H9 (cell line): Measurements from ENCODE around the gene TNFAIP8L1. TPM values are rescaled to one million over a fixed set of nuclear protein-coding genes. Genes with fewer than 3 reads are reported as not detected.

ENCODE experiments used
- DNase-seq: peaks from one replicate; pipeline ENCODE4 v3.0.0-alpha.2; 2017
- H2AFZ ChIP-seq: one replicate; pipeline ENCODE4 v1.6.1; 2013; ENCODE audit warnings: mild to moderate bottlenecking, low read length, control low read depth, moderate library complexity
- H2AK5ac ChIP-seq: 2 replicates; pipeline ENCODE4 v1.6.1; 2013; ENCODE audit warnings: low read length, control low read depth, mixed read lengths; ENCODE audit not compliant: insufficient read length
- H2BK120ac ChIP-seq: one replicate; pipeline ENCODE4 v1.6.1; 2013; ENCODE audit warnings: low read depth, mild to moderate bottlenecking, low read length, control low read depth, inconsistent platforms; ENCODE audit not compliant: poor library complexity, severe bottlenecking
- H2BK12ac ChIP-seq: 2 replicates; pipeline ENCODE4 v1.6.1; 2013; ENCODE audit warnings: low read length, control low read depth, mixed read lengths, low read depth; ENCODE audit not compliant: insufficient read length
- H2BK15ac ChIP-seq: 2 replicates; pipeline ENCODE4 v1.6.1; 2013; ENCODE audit warnings: low read depth, low read length, control low read depth
- H2BK20ac ChIP-seq: one replicate; pipeline ENCODE4 v1.6.1; 2013; ENCODE audit warnings: low read depth, mild to moderate bottlenecking, low read length, control low read depth, inconsistent platforms; ENCODE audit not compliant: poor library complexity, severe bottlenecking
- H2BK5ac ChIP-seq: 2 replicates; pipeline ENCODE4 v1.6.1; 2013; ENCODE audit warnings: low read length, control low read depth, mixed read lengths; ENCODE audit not compliant: insufficient read length
- H3K14ac ChIP-seq: 2 replicates; pipeline ENCODE4 v1.6.1; 2013; ENCODE audit warnings: low read length, control low read depth; ENCODE audit not compliant: insufficient read depth
- H3K18ac ChIP-seq: 2 replicates; pipeline ENCODE4 v1.6.1; 2013; ENCODE audit warnings: low read depth, mild to moderate bottlenecking, mixed read lengths, low read length, control low read depth; ENCODE audit not compliant: insufficient read length
- H3K23ac ChIP-seq: 2 replicates; pipeline ENCODE4 v1.6.1; 2013; ENCODE audit warnings: low read length, control low read depth, mixed read lengths, low read depth; ENCODE audit not compliant: insufficient read length
- H3K23me2 ChIP-seq: 2 replicates; pipeline ENCODE4 v1.6.1; 2013; ENCODE audit warnings: low read depth, mild to moderate bottlenecking, mixed read lengths, low read length, control low read depth; ENCODE audit not compliant: insufficient read length, poor library complexity, severe bottlenecking
- H3K27ac ChIP-seq: 2 replicates; pipeline ENCODE4 v1.5.1; 2013; ENCODE audit warnings: low read length, control low read depth, mixed read lengths, low read depth; ENCODE audit not compliant: insufficient read length
- H3K27me3 ChIP-seq: 2 replicates; pipeline ENCODE4 v1.6.1; 2013; ENCODE audit warnings: low read length, control low read depth, inconsistent platforms; ENCODE audit not compliant: insufficient read depth
- H3K4ac ChIP-seq: 2 replicates; pipeline ENCODE4 v1.6.1; 2013; ENCODE audit warnings: low read depth, mild to moderate bottlenecking, control low read depth, inconsistent platforms, low read length, moderate library complexity
- H3K4me1 ChIP-seq: 2 replicates; pipeline ENCODE4 v1.6.1; 2013; ENCODE audit warnings: low read length, control low read depth, inconsistent platforms; ENCODE audit not compliant: insufficient read depth
- H3K4me2 ChIP-seq: 2 replicates; pipeline ENCODE4 v1.6.1; 2013; ENCODE audit warnings: low read length, control low read depth, mixed read lengths; ENCODE audit not compliant: insufficient read length, insufficient read depth
- H3K56ac ChIP-seq: 2 replicates; pipeline ENCODE4 v1.6.1; 2013; ENCODE audit warnings: low read depth, mild to moderate bottlenecking, mixed read lengths, low read length, control low read depth; ENCODE audit not compliant: insufficient read length
- H3K79me1 ChIP-seq: 2 replicates; pipeline ENCODE4 v1.6.1; 2013; ENCODE audit warnings: low read depth, mild to moderate bottlenecking, moderate library complexity, low read length, control low read depth, inconsistent platforms; ENCODE audit not compliant: insufficient read depth, poor library complexity, severe bottlenecking
- H3K79me2 ChIP-seq: 2 replicates; pipeline ENCODE4 v1.6.1; 2013; ENCODE audit warnings: low read length, control low read depth, inconsistent platforms; ENCODE audit not compliant: insufficient read depth
- H3K9ac ChIP-seq: 2 replicates; pipeline ENCODE4 v1.6.1; 2013; ENCODE audit warnings: low read length, control low read depth, mixed read lengths; ENCODE audit not compliant: insufficient read length; ENCODE audit errors: extremely low read depth
- H3K9me3 ChIP-seq: one replicate; pipeline ENCODE4 v1.6.1; 2013; ENCODE audit warnings: low read depth, low read length, inconsistent platforms; ENCODE audit not compliant: control insufficient read depth
- H3T11ph ChIP-seq: one replicate; pipeline ENCODE4 v1.6.1; 2013; ENCODE audit warnings: mild to moderate bottlenecking, low read length, control low read depth, inconsistent platforms
- H4K20me1 ChIP-seq: one replicate; pipeline ENCODE4 v1.6.1; 2013; ENCODE audit not compliant: control insufficient read depth, insufficient read length, insufficient read depth
- H4K5ac ChIP-seq: 2 replicates; pipeline ENCODE4 v1.6.1; 2013; ENCODE audit warnings: low read depth, mild to moderate bottlenecking, mixed read lengths, low read length, control low read depth; ENCODE audit not compliant: insufficient read length
- H4K8ac ChIP-seq: replicated peaks from 2 replicates; pipeline ENCODE4 v1.6.1; 2013; ENCODE audit warnings: low read length, control low read depth, mixed read lengths, low read depth; ENCODE audit not compliant: insufficient read length
- H4K91ac ChIP-seq: 2 replicates; pipeline ENCODE4 v1.6.1; 2013; ENCODE audit warnings: low read depth, mild to moderate bottlenecking, moderate library complexity, mixed read lengths, low read length, control low read depth; ENCODE audit not compliant: insufficient read length
- H3K27ac Mint-ChIP-seq, 3 experiments: 2 replicates in 2 of 3; 3 replicates in 1 of 3; pipeline ENCODE4 v1.8.0; 2020 to 2021; ENCODE audit warnings: mixed read lengths in 3 of 3, mild to moderate bottlenecking in 1 of 3, moderate library complexity in 1 of 3
- H3K27me3 Mint-ChIP-seq: 2 replicates; pipeline ENCODE4 v1.8.0; 2021; ENCODE audit warnings: low read depth, mild to moderate bottlenecking, moderate library complexity, mixed read lengths
- H3K36me3 Mint-ChIP-seq, 3 experiments: 2 replicates in 2 of 3; 3 replicates in 1 of 3; pipeline ENCODE4 v1.8.0; 2020 to 2021; ENCODE audit warnings: low read depth in 3 of 3, mixed read lengths in 3 of 3; ENCODE audit not compliant: insufficient read depth in 1 of 3
- H3K4me1 Mint-ChIP-seq, 2 experiments: 2 replicates each; pipeline ENCODE4 v1.8.0; 2020; ENCODE audit warnings: mixed read lengths in 2 of 2
- H3K4me3 Mint-ChIP-seq, 2 experiments: 2 replicates in 1 of 2; 3 replicates in 1 of 2; pipeline ENCODE4 v1.8.0; 2020 to 2021; ENCODE audit warnings: mild to moderate bottlenecking in 2 of 2, mixed read lengths in 2 of 2, moderate library complexity in 1 of 2
- H3K9me3 Mint-ChIP-seq, 2 experiments: 2 replicates in 1 of 2; 3 replicates in 1 of 2; pipeline ENCODE4 v1.8.0; 2020; ENCODE audit warnings: mild to moderate bottlenecking in 2 of 2, mixed read lengths in 2 of 2, moderate library complexity in 1 of 2
- WGBS: extraction: QIAGEN DNeasy Blood & Tissue Kit; methylation state at CpG from one replicate; pipeline ENCODE4 v1.1.7; 2013; ENCODE audit warnings: missing lambda C conversion rate, low lambda C conversion rate, mixed read lengths; ENCODE audit not compliant: insufficient read length; ENCODE audit errors: extremely low coverage; 5-methylcytosine and 5-hydroxymethylcytosine counted together
- total RNA-seq: library from RNA; stranded (reverse); gene quantifications from 2 replicates; pipeline ENCODE4 v1.2.1, GENCODE V29; 2021
- TF ChIP-seq, protein P1 (sequence below): fragments of 200-600 bp; sonication (generic); conservative IDR thresholded peaks from 3 replicates; pipeline ENCODE4 v1.8.0; 2021; ENCODE audit warnings: antibody characterized with exemption, mild to moderate bottlenecking

The TNFAIP8L1 gene
- total RNA-seq, 1 experiment from 2014 or later: 4.2 TPM

DNA sequence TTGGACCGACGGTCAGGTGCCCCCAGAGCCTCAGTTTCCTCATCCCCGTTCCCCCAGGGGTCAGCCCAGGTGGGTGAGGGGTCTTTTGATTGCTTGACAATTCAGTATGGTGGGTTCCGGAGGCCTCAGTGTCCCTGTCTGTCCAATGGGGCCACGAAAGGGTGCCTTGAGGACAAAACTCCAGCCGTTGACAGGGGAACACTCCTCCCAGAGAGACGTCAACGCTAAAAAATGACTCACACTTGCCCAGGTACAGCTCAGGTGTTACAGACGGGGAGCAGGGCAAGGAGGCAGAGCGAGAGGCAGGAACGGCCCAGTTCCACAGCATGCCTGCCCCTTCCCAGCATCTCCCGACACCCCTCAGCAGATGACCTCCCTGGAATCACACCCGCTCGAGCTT lies 1.8 kb downstream of the TNFAIP8L1 start:
- H4K8ac ChIP-seq: no peak overlapping the region
- no peak overlapping the region for H3K4ac ChIP-seq
- H3K79me2 ChIP-seq: no peaks in the 10 kb centered on the region
- peaks cover 9% of the 10 kb centered on the region for H3K23me2 ChIP-seq
- no peak overlapping the region for H3K23ac ChIP-seq
- H2BK120ac ChIP-seq: no peak overlapping the region
- H2BK20ac ChIP-seq: no peak overlapping the region
- no peak overlapping the region for H2BK12ac ChIP-seq
- peaks cover 0 to 2% (median 0%) of the 10 kb centered on the region in 3 experiments; a peak in 2 of 7 replicates for H3K36me3 Mint-ChIP-seq
- TF ChIP-seq, protein P1, sequence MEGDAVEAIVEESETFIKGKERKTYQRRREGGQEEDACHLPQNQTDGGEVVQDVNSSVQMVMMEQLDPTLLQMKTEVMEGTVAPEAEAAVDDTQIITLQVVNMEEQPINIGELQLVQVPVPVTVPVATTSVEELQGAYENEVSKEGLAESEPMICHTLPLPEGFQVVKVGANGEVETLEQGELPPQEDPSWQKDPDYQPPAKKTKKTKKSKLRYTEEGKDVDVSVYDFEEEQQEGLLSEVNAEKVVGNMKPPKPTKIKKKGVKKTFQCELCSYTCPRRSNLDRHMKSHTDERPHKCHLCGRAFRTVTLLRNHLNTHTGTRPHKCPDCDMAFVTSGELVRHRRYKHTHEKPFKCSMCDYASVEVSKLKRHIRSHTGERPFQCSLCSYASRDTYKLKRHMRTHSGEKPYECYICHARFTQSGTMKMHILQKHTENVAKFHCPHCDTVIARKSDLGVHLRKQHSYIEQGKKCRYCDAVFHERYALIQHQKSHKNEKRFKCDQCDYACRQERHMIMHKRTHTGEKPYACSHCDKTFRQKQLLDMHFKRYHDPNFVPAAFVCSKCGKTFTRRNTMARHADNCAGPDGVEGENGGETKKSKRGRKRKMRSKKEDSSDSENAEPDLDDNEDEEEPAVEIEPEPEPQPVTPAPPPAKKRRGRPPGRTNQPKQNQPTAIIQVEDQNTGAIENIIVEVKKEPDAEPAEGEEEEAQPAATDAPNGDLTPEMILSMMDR: no peak
- H3K27me3 ChIP-seq: no peaks in the 10 kb centered on the region
- H3K79me1 ChIP-seq: no peaks in the 10 kb centered on the region
- no CpG with 5 or more reads among the region's 14 CpGs for WGBS
- 0 out of 7 replicates have a peak overlapping the region, but pooled peaks of 1 of the 3 experiments have one; percentile 13 for H3K27ac Mint-ChIP-seq
- no peaks in the 10 kb centered on the region for H4K20me1 ChIP-seq
- H3K56ac ChIP-seq: no peak overlapping the region
- peaks cover 17% of the 10 kb centered on the region for H3K27me3 Mint-ChIP-seq
- peaks cover 4 to 14% of the 10 kb centered on the region in 2 experiments; a peak in 3 of 4 replicates for H3K4me1 Mint-ChIP-seq
- H3K27ac ChIP-seq: no peak overlapping the region
- no peak overlapping the region; a peak in 1 of 5 replicates for H3K4me3 Mint-ChIP-seq
- H3K4me1 ChIP-seq: no peaks in the 10 kb centered on the region
- no peak overlapping the region for H2BK5ac ChIP-seq
- no peak overlapping the region for H2AFZ ChIP-seq
- no peak overlapping the region for H3K14ac ChIP-seq
- H3K9me3 Mint-ChIP-seq: no peaks in the 10 kb centered on the region
- no peak overlapping the region for H4K91ac ChIP-seq
- no peak overlapping the region for H4K5ac ChIP-seq
- no peak overlapping the region for H3K9ac ChIP-seq
- H3K18ac ChIP-seq: no peak overlapping the region
- H2AK5ac ChIP-seq: no peak overlapping the region
- no peak overlapping the region for H3K4me2 ChIP-seq
- no peak overlapping the region for H3T11ph ChIP-seq
- no peaks in the 10 kb centered on the region for H3K9me3 ChIP-seq
- no peak overlapping the region for H2BK15ac ChIP-seq
- DNase-seq: no peak
